Natural killer cell (primary cell): Measurements from ENCODE around the gene SLC44A4. TPM values are rescaled to one million over a fixed set of nuclear protein-coding genes. Genes with fewer than 3 reads are reported as not detected.
A peak's percentile ranks its signal among the peaks of the same experiment; 100 is the strongest.

Source experiments
- ATAC-seq, 3 donors: fragments of 150-1000 bp in 2 of 3; fragments of 200-7000 bp in 1 of 3; cut with Tn5 transposase; 1 replicate in 1 of 3; 2 replicates in 2 of 3; pipeline ENCODE4 v1.10.0; 2021; ENCODE audit warnings: mild to moderate bottlenecking in 2 of 3, moderate library complexity in 2 of 3
- DNase-seq, 2 donors: peaks; one replicate each; pipeline versions ENCODE4 v3.0.0 to v3.0.0-alpha.2; 2013 to 2021; ENCODE audit warnings: mixed read lengths in 1 of 2
- H3K27ac ChIP-seq: one replicate; pipeline ENCODE4 v1.5.1; 2013; ENCODE audit warnings: mild to moderate bottlenecking, low read length
- H3K27me3 ChIP-seq: one replicate; pipeline ENCODE4 v1.6.1; 2013; ENCODE audit warnings: low read length; ENCODE audit not compliant: control insufficient read depth, insufficient read depth
- H3K36me3 ChIP-seq: one replicate; pipeline ENCODE4 v1.6.1; 2013; ENCODE audit warnings: low read length; ENCODE audit not compliant: control insufficient read depth, insufficient read depth
- H3K4me1 ChIP-seq: one replicate; pipeline ENCODE4 v1.6.1; 2013; ENCODE audit warnings: low read length; ENCODE audit not compliant: control insufficient read depth, insufficient read depth
- H3K4me3 ChIP-seq: one replicate; pipeline ENCODE4 v1.5.1; 2013; ENCODE audit warnings: low read length
- H3K9me3 ChIP-seq: one replicate; pipeline ENCODE4 v1.6.1; 2013; ENCODE audit warnings: low read length; ENCODE audit not compliant: control insufficient read depth, insufficient read depth
- H3K27ac Mint-ChIP-seq, 2 donors: one replicate each; pipeline ENCODE4 v1.8.0; 2022; ENCODE audit warnings: mild to moderate bottlenecking in 2 of 2, mixed read lengths in 2 of 2, moderate library complexity in 1 of 2
- H3K27me3 Mint-ChIP-seq, 2 donors: one replicate each; pipeline ENCODE4 v1.8.0; 2022; ENCODE audit warnings: low read depth in 2 of 2, mixed read lengths in 2 of 2
- H3K36me3 Mint-ChIP-seq: one replicate; pipeline ENCODE4 v1.8.0; 2022; ENCODE audit warnings: mixed read lengths
- H3K4me1 Mint-ChIP-seq, 2 donors: one replicate each; pipeline ENCODE4 v1.8.0; 2022; ENCODE audit warnings: mixed read lengths in 2 of 2
- H3K4me3 Mint-ChIP-seq: one replicate; pipeline ENCODE4 v1.8.0; 2022; ENCODE audit warnings: mild to moderate bottlenecking, moderate library complexity, mixed read lengths
- H3K9me3 Mint-ChIP-seq, 2 donors: one replicate each; pipeline ENCODE4 v1.8.0; 2022; ENCODE audit warnings: mixed read lengths in 2 of 2
- CTCF ChIP-seq: fragments of 200-600 bp; IDR thresholded peaks from one replicate; pipeline ENCODE4 v1.8.0; 2022; ENCODE audit warnings: antibody characterized with exemption
- WGBS: methylation state at CpG from one replicate; pipeline ENCODE4 v1.1.7; 2013; ENCODE audit warnings: missing lambda C conversion rate; ENCODE audit not compliant: insufficient coverage; 5-methylcytosine and 5-hydroxymethylcytosine counted together
- intact Hi-C: fragments of 100-400 bp; cut with micrococcal nuclease; formaldehyde crosslinking; loops from one replicate; pipeline ENCODE4 v1.14.2; 2022
- total RNA-seq, 4 donors: library from RNA; stranded (reverse); fragments of 120-200 nt in 1 of 4; gene quantifications; one replicate each; pipeline versions ENCODE4 v1.2.3 to v1.2.4, GENCODE V29; 2013 to 2022

The SLC44A4 gene
- total RNA-seq, 3 donors from 2014 or later (not counting 1 experiment from before 2014, with no cell fraction given) = 0.48 TPM; not detected in 2

DNA sequence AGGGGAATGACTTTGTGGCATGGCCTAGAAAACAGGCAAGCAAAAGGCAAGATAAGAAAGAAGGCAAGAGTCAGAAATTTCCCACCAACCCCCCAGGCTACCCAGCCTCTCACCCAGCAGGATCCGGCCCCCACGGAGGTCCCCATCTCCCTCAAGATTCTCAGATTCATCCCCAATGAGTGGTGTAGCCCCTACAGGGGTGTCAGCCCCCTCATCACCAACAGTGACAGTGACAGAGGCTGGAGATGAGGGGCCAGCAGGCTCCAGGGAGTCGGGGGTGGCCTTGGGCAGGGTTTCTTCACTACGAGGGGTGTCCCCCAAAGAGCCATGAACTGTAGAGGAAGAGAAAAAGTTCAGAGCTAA lies 17.7 kb upstream of the SLC44A4 start:
- Histone ChIP-seq H3K4me3 (peak overlapping the region; percentile 76), H3K27me3 (no peaks in the 10 kb centered on the region), H3K27ac (peak overlapping the region; percentile 81), H3K4me1 (peaks cover 45% of the 10 kb centered on the region), H3K9me3 (no peaks in the 10 kb centered on the region), H3K36me3 (peaks cover 20% of the 10 kb centered on the region)
- Mint-ChIP-seq H3K27ac (peak overlapping the region; percentile 86 to 92), H3K9me3 (no peaks in the 10 kb centered on the region), H3K4me1 (peaks cover 30 to 42% of the 10 kb centered on the region in 2 donors), H3K36me3 (peaks cover under 1% of the 10 kb centered on the region), H3K4me3 (peak overlapping the region; percentile 89), H3K27me3 (no peaks in the 10 kb centered on the region)
- no peak for TF ChIP-seq CTCF
- no peak for DNase-seq
- ATAC-seq = no peak
- WGBS = 69% methylated on average over 4 of the region's 4 CpGs
- intact Hi-C loops = loop anchor here (5.0 kb wide), 1 partner anchor 61 kb away; the partner anchor contains the start of genes NELFE and SKIC2

DNA sequence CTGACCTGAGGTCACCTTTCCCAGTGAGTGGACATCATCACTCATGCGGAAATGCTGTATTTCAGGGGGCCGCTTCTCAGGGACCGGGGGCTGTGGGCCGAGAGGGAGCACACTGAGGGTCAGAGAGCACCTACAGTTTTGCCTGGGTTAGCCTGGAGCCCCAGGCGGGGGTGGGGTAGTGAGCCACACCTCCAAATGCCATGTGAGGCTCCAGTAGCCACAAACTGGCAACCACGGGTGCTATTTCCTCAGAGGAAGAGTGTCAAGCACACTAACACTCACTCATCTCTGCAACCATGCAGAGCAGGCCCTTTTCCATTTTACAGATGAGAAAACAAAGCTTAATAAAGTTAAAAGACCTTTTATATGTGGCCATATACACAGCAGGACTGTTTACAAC lies 14.0 kb upstream of the SLC44A4 start:
- Mint-ChIP-seq H3K27ac (no peak overlapping the region), H3K9me3 (no peaks in the 10 kb centered on the region), H3K27me3 (no peaks in the 10 kb centered on the region), H3K4me1 (peaks cover 13 to 15% of the 10 kb centered on the region in 2 donors), H3K4me3 (no peak overlapping the region), H3K36me3 (peaks cover 7% of the 10 kb centered on the region)
- peaks cover 10% of the 10 kb centered on the region for H3K4me1 ChIP-seq
- DNase-seq (no peak), ATAC-seq (no peak)
- no peaks in the 10 kb centered on the region for H3K9me3 ChIP-seq
- 77% methylated on average over 6 of the region's 6 CpGs for WGBS
- intact Hi-C loops = no loop called here
- no peak overlapping the region for H3K27ac ChIP-seq
- TF ChIP-seq CTCF = no peak
- H3K36me3 ChIP-seq = peaks cover 45% of the 10 kb centered on the region
- no peaks in the 10 kb centered on the region for H3K27me3 ChIP-seq
- H3K4me3 ChIP-seq = no peak overlapping the region

DNA sequence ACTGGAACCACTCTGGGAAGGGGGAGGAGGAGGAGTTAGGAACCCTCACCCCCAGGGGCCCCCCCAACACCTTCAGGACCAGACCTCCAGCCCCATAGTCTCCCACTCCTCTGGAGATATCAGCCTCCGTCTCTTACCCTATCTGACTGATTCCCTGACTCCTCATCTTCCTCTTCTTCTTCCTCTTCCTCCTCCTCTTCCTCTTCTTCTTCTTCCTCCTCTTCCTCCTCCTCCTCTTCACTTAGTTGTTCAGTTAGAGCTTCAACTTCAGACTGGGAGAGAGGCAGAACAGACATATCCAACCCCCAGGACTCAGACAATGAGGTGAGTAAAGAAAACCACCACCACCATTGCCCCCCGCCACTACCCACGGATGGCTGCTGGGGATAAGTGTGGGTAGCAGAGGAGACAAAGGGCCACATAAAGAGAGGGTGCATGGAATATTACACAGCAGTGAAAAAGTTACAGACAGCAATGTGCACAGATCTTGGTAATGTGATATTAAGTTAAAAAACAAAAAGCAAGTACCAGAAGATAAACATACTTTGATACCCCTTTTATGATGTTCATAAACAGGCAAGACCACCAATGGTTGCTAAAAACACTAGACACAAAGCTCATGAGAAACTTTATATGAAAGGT lies 10.7 kb upstream of the SLC44A4 start:
- no peak for ATAC-seq
- no peak for DNase-seq

More for the DNA sequence above, 10.7 kb upstream of the SLC44A4 start:
- H3K27me3 ChIP-seq = no peaks in the 10 kb centered on the region
- no peak overlapping the region for H3K4me3 ChIP-seq
- no peak overlapping the region for H3K27ac ChIP-seq
- no peak overlapping the region for H3K4me3 Mint-ChIP-seq
- H3K27me3 Mint-ChIP-seq = no peaks in the 10 kb centered on the region
- H3K36me3 ChIP-seq = peaks cover 61% of the 10 kb centered on the region
- no peak overlapping the region for H3K27ac Mint-ChIP-seq
- H3K4me1 ChIP-seq = no peaks in the 10 kb centered on the region
- H3K4me1 Mint-ChIP-seq = peaks cover 7% of the 10 kb centered on the region in 2 donors
- H3K9me3 Mint-ChIP-seq = no peaks in the 10 kb centered on the region
- no peak for TF ChIP-seq CTCF
- H3K36me3 Mint-ChIP-seq = peaks cover 14% of the 10 kb centered on the region
- intact Hi-C loops = no loop called here
- WGBS = 95% methylated on average over 3 of the region's 3 CpGs
- H3K9me3 ChIP-seq = no peaks in the 10 kb centered on the region
